Liver (tissue), 9 donors: ENCODE results near the gene CFAP45. TPM values are rescaled to one million over a fixed set of nuclear protein-coding genes. Genes with fewer than 3 reads are reported as not detected.
A peak's percentile ranks its signal among the peaks of the same experiment; 100 is the strongest.

Experiments used
- DNase-seq: peaks from one replicate; pipeline ENCODE4 v3.0.0-alpha.2; 2017; ENCODE audit warnings: low spot score
- H3K27ac ChIP-seq, 2 donors: one replicate each; pipeline ENCODE4 v1.7.0; 2013; ENCODE audit warnings: inconsistent platforms in 2 of 2, low read length in 2 of 2, control low read depth in 1 of 2, low read depth in 1 of 2, mild to moderate bottlenecking in 1 of 2
- H3K27me3 ChIP-seq, 4 donors: one replicate each; pipeline versions ENCODE4 v1.6.1 to v1.7.0; 2013; ENCODE audit warnings: low read length in 3 of 4, inconsistent platforms in 1 of 4, mild to moderate bottlenecking in 1 of 4, moderate library complexity in 1 of 4; ENCODE audit not compliant: control insufficient read depth in 4 of 4, insufficient read depth in 4 of 4
- H3K36me3 ChIP-seq, 4 donors: one replicate each; pipeline versions ENCODE4 v1.6.1 to v1.7.0; 2013; ENCODE audit warnings: low read length in 3 of 4, mild to moderate bottlenecking in 3 of 4, low read depth in 1 of 4, moderate library complexity in 1 of 4; ENCODE audit not compliant: control insufficient read depth in 4 of 4, insufficient read depth in 3 of 4
- H3K4me1 ChIP-seq, 4 donors: one replicate each; pipeline versions ENCODE4 v1.6.1 to v1.7.0; 2013; ENCODE audit warnings: low read length in 3 of 4, mild to moderate bottlenecking in 3 of 4, moderate library complexity in 1 of 4; ENCODE audit not compliant: control insufficient read depth in 4 of 4, insufficient read depth in 4 of 4
- H3K4me3 ChIP-seq, 3 donors: one replicate each; pipeline versions ENCODE4 v1.6.1 to v1.7.0; 2013; ENCODE audit warnings: low read length in 3 of 3, control low read depth in 1 of 3, low read depth in 1 of 3, mild to moderate bottlenecking in 1 of 3
- H3K9ac ChIP-seq, 2 donors: one replicate each; pipeline ENCODE4 v1.7.0; 2013; ENCODE audit warnings: low read length in 2 of 2, mild to moderate bottlenecking in 2 of 2, moderate library complexity in 2 of 2, control low read depth in 1 of 2, low read depth in 1 of 2
- H3K9me3 ChIP-seq, 4 donors: one replicate each; pipeline versions ENCODE4 v1.6.1 to v1.7.0; 2013; ENCODE audit warnings: low read length in 3 of 4; ENCODE audit not compliant: control insufficient read depth in 4 of 4
- EGR1 ChIP-seq, 2 donors: IDR thresholded peaks; 2 replicates each; pipeline ENCODE4 v1.6.1; 2016 to 2018; ENCODE audit warnings: antibody characterized with exemption in 2 of 2, low read depth in 2 of 2
- FOXA1 ChIP-seq: IDR thresholded peaks from 2 replicates; pipeline ENCODE4 v1.6.1; 2016; ENCODE audit warnings: antibody characterized with exemption
- FOXA2 ChIP-seq: IDR thresholded peaks from 2 replicates; pipeline ENCODE4 v1.6.1; 2016; ENCODE audit warnings: antibody characterized with exemption
- GABPA ChIP-seq, 2 donors: IDR thresholded peaks in 1 of 2; conservative IDR thresholded peaks in 1 of 2; 2 replicates each; pipeline ENCODE4 v1.6.1; 2016; ENCODE audit warnings: antibody characterized with exemption in 2 of 2, mild to moderate bottlenecking in 1 of 2, moderate library complexity in 1 of 2
- HNF4A ChIP-seq, 2 donors: conservative IDR thresholded peaks; 2 replicates each; pipeline ENCODE4 v1.6.1; 2016; ENCODE audit warnings: antibody characterized with exemption in 2 of 2, mild to moderate bottlenecking in 2 of 2
- HNF4G ChIP-seq: IDR thresholded peaks from 2 replicates; pipeline ENCODE4 v1.6.1; 2016; ENCODE audit warnings: antibody characterized with exemption
- JUND ChIP-seq, 2 donors: IDR thresholded peaks; 2 replicates each; pipeline ENCODE4 v1.6.1; 2016; ENCODE audit warnings: antibody characterized with exemption in 2 of 2
- MAX ChIP-seq: IDR thresholded peaks from 2 replicates; pipeline ENCODE4 v1.6.1; 2016; ENCODE audit warnings: antibody characterized with exemption
- NR2F2 ChIP-seq: IDR thresholded peaks from 2 replicates; pipeline ENCODE4 v1.6.1; 2016; ENCODE audit warnings: antibody characterized with exemption
- RAD21 ChIP-seq, 2 donors: IDR thresholded peaks; 2 replicates each; pipeline ENCODE4 v1.6.1; 2016; ENCODE audit warnings: antibody characterized with exemption in 2 of 2, mild to moderate bottlenecking in 2 of 2
- RXRA ChIP-seq, 2 donors: IDR thresholded peaks; 2 replicates each; pipeline ENCODE4 v1.6.1; 2017 to 2018; ENCODE audit warnings: antibody characterized with exemption in 2 of 2, mild to moderate bottlenecking in 1 of 2
- SP1 ChIP-seq: IDR thresholded peaks from 2 replicates; pipeline ENCODE4 v1.6.1; 2018; ENCODE audit warnings: antibody characterized with exemption, mild to moderate bottlenecking
- TAF1 ChIP-seq: conservative IDR thresholded peaks from 2 replicates; pipeline ENCODE4 v1.6.1; 2016; ENCODE audit warnings: antibody characterized with exemption, mild to moderate bottlenecking
- YY1 ChIP-seq: IDR thresholded peaks from 2 replicates; pipeline ENCODE4 v1.6.1; 2016; ENCODE audit warnings: antibody characterized with exemption, mild to moderate bottlenecking
- WGBS: extraction: QIAGEN DNeasy Blood & Tissue Kit; methylation state at CpG from one replicate; pipeline ENCODE4 v1.1.7; 2013; 5-methylcytosine and 5-hydroxymethylcytosine counted together
- polyA plus RNA-seq, 2 donors: library from polyadenylated mRNA; stranded (reverse) in 1 of 2; unstranded in 1 of 2; fragments of 200-250 nt in 1 of 2; fragments of >200 nt in 1 of 2; fragmentation: Nextera tagmentation in 1 of 2; extraction: Ambion mirVana in 1 of 2; gene quantifications; one replicate each; pipeline versions ENCODE4 v1.2.1 to v1.2.3, GENCODE V29; 2013 to 2015
- total RNA-seq, 2 donors: library from RNA; depleted of rRNA; stranded (reverse); fragments of >200 nt; gene quantifications; one replicate each; pipeline ENCODE4 v1.2.3, GENCODE V29; 2014
- TF ChIP-seq, protein P1 (sequence below): IDR thresholded peaks from 2 replicates; pipeline ENCODE4 v1.6.1; 2016; ENCODE audit warnings: antibody characterized with exemption
- TF ChIP-seq, protein P2 (sequence below): IDR thresholded peaks from 2 replicates; pipeline ENCODE4 v1.6.1; 2016; ENCODE audit warnings: antibody characterized with exemption
- TF ChIP-seq, protein P3 (sequence below): IDR thresholded peaks from 2 replicates; pipeline ENCODE4 v1.6.1; 2016; ENCODE audit warnings: antibody characterized with exemption, mild to moderate bottlenecking
- TF ChIP-seq, protein P4 (sequence below): fragments of 150-350 bp; IDR thresholded peaks from 2 replicates; pipeline ENCODE4 v1.5.1; 2017; ENCODE audit warnings: improper control_type of control experiment, low read depth, low read length; ENCODE audit not compliant: missing input control
- donor health status: healthy.
- donor health status: healthy.
- donor health status: healthy.
- donor health status: healthy.
- donor health status: healthy.

CFAP45 gene
- total and polyA plus RNA-seq, 4 donors, result 0.03 to 0.24 TPM; not detected in 2

- TF ChIP-seq GABPA (IDR thresholded peaks at IDR 0.05 in 1 of 2, conservative IDR thresholded peaks at IDR 0.05 in 1 of 2), result no peak
- TF ChIP-seq SP1, result peak; percentile 74
- no peak for TF ChIP-seq HNF4G
These were observed 45.7 kb upstream of the CFAP45 start, which contains the start of gene IGSF9 (continued) for GRCh38 chr1:159945483-159946241.

DNA sequence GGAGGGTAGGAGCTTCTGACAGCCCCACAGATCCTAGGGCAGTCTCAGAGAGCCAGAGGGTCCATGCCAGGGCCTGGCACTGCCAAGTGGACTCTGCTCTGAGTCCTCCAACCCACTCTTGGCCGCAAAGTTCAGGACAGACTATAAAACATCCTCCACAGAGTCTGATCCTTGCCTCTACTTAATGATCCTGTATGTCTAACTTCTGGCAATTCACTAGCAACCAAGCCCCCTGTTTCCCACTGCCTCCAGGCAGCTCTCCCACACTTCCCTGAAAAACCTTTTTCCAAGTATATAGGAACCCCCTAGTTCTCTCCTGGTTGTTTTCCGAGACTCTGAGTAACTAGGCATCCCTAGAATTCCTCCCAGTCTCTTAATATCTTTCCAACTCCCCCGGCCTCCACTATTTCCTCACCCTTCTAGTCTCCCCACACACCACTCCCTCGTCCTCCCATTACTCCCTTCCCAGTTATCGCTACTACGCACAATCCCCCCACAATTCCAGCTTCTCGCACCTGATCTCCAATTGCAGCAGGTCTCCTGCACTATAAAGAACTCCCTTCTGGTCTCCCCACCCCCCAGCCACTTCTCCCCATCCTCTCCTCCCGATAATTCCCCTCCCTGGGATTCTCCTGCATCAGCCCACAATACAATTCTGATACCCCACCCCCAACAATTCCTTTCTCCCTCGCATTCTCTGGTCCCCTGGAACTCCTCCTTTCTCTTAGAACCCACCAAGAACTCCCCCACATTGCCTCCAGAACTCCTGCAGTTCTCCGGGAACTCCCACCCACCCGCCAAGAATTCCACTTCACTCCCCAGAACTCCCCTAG, 44.9 kb upstream of the CFAP45 start:
- no peak for DNase-seq
- H3K36me3 ChIP-seq, result no peaks in the 10 kb centered on the region
- peaks cover 8 to 37% (median 21%) of the 10 kb centered on the region in 4 donors for H3K4me1 ChIP-seq
- H3K27me3 ChIP-seq, result no peaks in the 10 kb centered on the region
- H3K4me3 ChIP-seq, result peak overlapping the region; percentile 62 to 81 (median 70)
- 24% methylated on average over 11 of the region's 11 CpGs for WGBS
- H3K9ac ChIP-seq, result peak overlapping the region; percentile 25
- H3K9me3 ChIP-seq, result no peaks in the 10 kb centered on the region
- TF ChIP-seq HNF4A (conservative IDR thresholded peaks at IDR 0.05) (peak; percentile 97 to 99), NR2F2 (no peak), TAF1 (no peak), SP1 (peak; percentile 71), FOXA1 (no peak), HNF4G (peak; percentile 90), GABPA (IDR thresholded peaks at IDR 0.05 in 1 of 2, conservative IDR thresholded peaks at IDR 0.05 in 1 of 2) (no peak), YY1 (peak; percentile 42), JUND (IDR thresholded peaks at IDR 0.05) (peak in 1 of 2 donors; percentile 49), MAX (no peak), RAD21 (IDR thresholded peaks at IDR 0.05) (peak; percentile 22 to 33), EGR1 (IDR thresholded peaks at IDR 0.05; ENCODE audit: low read depth in 2 of 2) (no peak), FOXA2 (no peak), RXRA (IDR thresholded peaks at IDR 0.05) (peak; percentile 63 to 78)
- TF ChIP-seq, protein P1, sequence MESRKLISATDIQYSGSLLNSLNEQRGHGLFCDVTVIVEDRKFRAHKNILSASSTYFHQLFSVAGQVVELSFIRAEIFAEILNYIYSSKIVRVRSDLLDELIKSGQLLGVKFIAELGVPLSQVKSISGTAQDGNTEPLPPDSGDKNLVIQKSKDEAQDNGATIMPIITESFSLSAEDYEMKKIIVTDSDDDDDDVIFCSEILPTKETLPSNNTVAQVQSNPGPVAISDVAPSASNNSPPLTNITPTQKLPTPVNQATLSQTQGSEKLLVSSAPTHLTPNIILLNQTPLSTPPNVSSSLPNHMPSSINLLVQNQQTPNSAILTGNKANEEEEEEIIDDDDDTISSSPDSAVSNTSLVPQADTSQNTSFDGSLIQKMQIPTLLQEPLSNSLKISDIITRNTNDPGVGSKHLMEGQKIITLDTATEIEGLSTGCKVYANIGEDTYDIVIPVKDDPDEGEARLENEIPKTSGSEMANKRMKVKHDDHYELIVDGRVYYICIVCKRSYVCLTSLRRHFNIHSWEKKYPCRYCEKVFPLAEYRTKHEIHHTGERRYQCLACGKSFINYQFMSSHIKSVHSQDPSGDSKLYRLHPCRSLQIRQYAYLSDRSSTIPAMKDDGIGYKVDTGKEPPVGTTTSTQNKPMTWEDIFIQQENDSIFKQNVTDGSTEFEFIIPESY, result no peak
- TF ChIP-seq, protein P2, sequence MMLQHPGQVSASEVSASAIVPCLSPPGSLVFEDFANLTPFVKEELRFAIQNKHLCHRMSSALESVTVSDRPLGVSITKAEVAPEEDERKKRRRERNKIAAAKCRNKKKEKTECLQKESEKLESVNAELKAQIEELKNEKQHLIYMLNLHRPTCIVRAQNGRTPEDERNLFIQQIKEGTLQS, result no peak
- TF ChIP-seq, protein P3, sequence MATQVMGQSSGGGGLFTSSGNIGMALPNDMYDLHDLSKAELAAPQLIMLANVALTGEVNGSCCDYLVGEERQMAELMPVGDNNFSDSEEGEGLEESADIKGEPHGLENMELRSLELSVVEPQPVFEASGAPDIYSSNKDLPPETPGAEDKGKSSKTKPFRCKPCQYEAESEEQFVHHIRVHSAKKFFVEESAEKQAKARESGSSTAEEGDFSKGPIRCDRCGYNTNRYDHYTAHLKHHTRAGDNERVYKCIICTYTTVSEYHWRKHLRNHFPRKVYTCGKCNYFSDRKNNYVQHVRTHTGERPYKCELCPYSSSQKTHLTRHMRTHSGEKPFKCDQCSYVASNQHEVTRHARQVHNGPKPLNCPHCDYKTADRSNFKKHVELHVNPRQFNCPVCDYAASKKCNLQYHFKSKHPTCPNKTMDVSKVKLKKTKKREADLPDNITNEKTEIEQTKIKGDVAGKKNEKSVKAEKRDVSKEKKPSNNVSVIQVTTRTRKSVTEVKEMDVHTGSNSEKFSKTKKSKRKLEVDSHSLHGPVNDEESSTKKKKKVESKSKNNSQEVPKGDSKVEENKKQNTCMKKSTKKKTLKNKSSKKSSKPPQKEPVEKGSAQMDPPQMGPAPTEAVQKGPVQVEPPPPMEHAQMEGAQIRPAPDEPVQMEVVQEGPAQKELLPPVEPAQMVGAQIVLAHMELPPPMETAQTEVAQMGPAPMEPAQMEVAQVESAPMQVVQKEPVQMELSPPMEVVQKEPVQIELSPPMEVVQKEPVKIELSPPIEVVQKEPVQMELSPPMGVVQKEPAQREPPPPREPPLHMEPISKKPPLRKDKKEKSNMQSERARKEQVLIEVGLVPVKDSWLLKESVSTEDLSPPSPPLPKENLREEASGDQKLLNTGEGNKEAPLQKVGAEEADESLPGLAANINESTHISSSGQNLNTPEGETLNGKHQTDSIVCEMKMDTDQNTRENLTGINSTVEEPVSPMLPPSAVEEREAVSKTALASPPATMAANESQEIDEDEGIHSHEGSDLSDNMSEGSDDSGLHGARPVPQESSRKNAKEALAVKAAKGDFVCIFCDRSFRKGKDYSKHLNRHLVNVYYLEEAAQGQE, result peak; percentile 20
- TF ChIP-seq, protein P4, sequence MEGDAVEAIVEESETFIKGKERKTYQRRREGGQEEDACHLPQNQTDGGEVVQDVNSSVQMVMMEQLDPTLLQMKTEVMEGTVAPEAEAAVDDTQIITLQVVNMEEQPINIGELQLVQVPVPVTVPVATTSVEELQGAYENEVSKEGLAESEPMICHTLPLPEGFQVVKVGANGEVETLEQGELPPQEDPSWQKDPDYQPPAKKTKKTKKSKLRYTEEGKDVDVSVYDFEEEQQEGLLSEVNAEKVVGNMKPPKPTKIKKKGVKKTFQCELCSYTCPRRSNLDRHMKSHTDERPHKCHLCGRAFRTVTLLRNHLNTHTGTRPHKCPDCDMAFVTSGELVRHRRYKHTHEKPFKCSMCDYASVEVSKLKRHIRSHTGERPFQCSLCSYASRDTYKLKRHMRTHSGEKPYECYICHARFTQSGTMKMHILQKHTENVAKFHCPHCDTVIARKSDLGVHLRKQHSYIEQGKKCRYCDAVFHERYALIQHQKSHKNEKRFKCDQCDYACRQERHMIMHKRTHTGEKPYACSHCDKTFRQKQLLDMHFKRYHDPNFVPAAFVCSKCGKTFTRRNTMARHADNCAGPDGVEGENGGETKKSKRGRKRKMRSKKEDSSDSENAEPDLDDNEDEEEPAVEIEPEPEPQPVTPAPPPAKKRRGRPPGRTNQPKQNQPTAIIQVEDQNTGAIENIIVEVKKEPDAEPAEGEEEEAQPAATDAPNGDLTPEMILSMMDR, result no peak
- peak overlapping the region; percentile 73 to 78 for H3K27ac ChIP-seq
